Fibroblast of skin of left quadriceps (primary cell): ENCODE results near the gene SOBP.
A peak's percentile ranks its signal among the peaks of the same experiment; 100 is the strongest.

ENCODE experiments used
- DNase-seq, 2 experiments: peaks; one replicate each; pipeline ENCODE4 v3.0.0-alpha.2; 2013; ENCODE audit warnings: low read depth in 2 of 2

SOBP gene

DNA sequence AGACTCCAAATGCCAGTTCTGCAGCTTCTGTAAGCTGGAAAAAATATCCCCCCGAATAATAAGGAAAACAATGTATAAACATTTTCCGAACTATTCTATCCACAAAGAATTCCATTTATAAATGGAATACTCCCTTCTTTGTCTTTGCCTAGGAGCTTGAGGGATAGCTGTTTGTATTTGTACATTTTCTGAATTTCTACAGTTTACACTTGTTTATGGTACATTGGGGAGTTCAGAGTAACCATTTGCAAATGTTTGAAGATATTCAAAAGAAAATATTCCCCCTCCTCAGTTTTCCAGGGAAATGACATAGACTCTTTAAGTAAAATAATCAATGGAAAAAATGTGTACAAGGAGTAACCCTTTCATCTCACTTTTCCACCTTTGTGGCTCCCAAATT lies 149.6 kb downstream of the SOBP start:
- no peak for DNase-seq

DNA sequence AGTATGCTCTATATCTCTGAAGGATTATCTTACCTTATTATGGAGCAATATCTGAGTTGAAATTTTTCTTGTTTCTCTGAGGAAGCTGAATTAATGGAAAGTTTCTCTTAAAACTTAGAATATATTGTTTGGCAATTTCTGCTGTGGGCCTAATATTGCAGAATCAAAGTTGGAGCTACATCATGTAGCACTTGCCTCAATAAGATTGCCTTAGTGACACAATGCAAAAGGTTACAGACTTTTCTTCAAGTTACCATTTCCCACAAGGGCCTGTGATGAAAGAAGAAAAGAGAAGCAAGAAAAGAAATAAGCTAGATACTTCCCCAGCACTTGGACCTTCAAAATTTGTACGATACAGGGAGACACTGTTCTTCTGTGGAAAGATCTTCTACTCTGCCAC lies 151.2 kb downstream of the SOBP start:
- no peak for DNase-seq

DNA sequence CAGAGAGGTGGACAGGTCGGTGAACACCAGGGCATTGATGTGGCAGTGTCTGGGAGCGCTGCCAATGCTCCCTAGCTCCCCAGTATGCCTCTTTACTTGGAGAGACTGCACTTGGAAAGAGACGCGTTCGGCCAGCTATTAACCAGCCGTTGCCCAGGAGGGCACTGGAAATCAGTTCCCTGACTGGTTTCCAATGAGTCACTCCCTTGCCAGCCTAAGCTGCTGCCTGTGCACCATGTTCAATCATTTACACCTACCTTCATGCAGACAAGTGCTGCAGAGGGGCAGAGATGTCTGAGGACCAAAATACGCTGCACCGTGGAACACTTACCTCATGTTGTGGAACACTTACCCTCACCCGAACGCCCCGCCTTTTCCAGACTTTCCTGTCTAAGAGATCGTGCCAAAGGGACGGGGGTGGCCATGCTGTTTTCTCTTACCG lies 151.6 kb downstream of the SOBP start:
- no peak for DNase-seq

DNA sequence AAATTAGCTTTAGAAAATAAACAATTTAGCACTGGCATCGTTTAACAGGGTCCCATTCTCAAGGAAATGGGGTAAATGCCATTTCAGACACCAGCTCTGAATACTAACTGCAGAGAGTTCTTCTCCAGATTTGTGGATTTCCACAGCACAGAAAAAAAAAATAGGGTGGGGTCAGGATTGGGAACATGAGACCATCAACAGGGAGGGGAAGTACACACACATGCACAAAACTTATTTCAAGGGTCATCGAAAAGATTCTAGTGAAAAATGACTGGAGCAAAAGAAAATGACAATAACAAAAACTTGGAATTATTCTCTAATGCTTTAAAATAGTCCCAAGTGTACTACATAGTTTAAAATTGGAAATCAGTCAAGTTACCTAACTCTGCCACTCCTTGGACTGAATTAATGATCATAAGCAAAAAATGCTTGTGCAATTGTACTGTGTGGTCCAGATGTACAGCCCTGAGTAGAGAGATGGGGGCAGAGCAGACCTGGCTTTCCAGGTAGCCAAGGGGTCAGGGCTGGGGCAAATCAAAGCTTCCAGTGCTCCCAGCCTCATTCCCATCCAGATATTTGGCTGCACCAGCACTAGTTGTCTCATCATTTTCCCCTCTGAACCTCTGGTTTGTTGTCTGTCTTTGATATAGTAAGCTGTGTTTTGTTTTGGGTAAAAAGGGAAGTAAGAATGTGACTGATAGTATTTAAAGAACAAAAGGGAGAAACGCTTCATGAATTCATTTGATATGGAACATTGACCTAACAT lies 152.4 kb downstream of the SOBP start:
- no peak for DNase-seq

DNA sequence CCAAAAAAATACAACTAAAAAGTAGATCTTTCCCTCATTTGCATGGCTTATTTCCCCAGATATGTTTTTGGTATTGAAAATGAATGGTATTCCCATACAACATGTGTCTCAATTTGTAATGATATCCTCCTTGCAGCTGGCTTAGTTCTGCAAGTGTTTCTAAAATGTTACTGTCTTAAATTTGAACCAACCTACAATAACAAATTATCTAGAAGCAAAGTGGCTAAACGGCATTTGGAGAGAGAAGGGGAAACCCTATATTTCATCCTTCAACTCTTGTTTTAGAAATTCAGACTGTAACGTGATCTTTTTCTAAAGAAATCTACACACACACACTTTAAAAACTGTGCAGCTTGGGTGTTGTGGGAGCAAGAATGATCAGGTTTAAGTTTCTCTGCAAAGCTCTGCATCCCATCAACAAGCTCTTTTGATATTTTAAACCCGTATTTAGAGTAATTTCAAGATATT lies 153.0 kb downstream of the SOBP start:
- no peak for DNase-seq

DNA sequence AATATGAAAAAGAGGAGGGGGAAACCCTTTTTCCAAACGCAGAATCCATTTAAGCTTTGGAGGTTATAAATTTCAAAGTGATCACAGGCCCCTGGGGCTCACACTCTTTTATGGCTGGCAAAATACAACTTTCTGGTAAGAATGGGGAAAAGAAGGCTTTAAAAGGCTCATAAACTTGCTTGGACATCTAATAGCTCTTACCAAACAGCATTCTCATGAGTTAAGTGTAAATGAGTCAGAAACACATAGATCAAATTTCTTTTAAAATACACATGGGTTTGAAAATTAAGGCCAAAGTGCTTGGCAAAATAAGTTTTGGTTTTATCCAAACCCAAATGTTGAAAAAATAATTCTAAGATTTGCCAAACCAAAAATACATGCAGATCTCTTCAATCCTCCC lies 154.6 kb downstream of the SOBP start:
- no peak for DNase-seq

DNA sequence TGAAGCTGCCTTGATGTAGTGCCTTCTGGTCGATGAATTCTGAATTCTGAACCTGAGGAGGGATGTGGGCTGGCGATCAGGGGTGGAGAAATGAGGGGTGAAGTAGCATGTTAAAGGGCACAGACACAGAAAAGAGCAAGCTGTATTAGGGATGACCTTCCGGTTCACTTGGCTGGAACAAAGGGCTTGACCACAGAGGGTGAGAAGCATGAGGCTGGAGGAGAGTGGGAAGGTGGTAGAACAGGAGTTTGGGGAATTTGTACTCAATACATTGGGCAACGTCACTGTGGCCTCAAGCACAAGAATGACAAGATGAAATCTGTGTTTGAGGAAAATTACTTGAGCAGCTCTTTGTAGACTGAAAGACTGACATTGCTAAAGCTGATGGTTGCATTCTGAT lies 155.8 kb downstream of the SOBP start:
- DNase-seq, result no peak

DNA sequence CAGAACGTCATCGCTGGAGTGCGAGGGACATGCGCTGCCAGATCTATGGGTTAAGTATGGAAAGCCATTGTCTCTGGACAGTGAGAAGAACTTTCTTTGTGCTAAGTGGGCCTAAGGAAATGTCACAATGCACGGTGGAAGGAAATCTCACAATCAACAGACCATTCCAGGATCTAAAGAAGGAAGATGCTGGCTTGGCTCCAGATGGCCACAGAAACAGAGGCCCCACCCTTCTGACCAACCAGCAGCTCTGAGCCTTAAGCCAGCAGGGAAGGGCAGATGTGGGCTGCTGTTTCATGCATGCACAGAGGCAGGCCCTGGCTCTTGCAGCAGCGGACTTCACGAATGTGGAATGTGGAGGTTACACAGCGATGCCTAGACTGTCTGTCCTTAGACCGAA lies 156.3 kb downstream of the SOBP start:
- DNase-seq, result no peak

DNA sequence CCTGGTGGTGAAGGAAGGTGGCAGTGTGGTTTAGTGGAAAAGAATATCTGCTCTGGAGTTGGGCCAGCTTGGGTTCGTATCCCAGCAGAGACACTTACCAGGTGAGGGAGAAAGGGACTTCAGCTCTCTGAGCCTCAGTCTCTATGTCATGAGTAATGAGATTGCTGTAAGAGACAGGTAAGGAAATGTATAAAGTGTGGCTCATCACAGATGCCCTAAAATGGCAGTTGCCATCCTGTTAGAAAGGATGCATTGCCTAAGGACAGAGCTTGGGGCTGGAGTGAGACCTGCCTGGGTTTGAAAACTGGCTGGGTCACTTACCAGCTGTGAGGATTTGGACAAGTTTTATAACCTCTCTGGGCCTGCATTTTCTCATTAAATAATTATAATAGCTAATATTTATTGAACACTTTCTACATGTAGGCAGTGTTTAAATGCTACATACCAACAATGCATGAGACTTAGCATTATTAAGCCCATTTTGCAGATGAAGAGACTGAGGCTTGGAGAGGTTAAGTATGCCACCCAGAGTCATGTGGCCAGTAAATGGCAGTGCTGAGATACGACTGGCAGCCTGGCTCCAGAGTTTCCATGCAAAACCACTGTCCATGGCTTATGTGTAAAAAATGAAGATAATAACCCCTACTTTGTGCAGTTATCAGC lies 157.0 kb downstream of the SOBP start:
- DNase-seq, result no peak

DNA sequence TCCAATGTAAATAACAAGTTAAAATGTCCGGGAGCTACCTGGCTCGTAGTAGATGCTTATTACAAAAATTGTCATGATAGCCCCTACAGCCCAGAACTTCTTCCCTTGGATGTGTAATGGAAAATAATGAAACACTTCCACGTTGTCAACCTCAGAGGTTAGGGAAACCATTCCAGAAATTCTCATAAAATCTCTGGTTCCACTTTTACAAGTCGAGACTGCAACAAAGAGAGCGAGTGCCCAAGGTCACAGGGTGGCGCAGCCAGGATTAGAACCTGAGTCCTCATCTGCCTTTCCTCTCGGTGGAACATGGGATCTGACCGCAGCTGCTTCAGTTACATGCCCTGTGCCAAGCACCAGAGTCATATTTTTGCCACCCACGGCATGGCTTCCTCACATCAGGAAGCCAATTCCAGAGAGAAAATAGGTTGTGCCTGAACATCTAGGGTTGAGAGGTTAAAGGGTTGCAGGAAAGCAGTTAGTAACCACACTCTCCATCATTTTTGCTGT lies 157.6 kb downstream of the SOBP start:
- no peak for DNase-seq

DNA sequence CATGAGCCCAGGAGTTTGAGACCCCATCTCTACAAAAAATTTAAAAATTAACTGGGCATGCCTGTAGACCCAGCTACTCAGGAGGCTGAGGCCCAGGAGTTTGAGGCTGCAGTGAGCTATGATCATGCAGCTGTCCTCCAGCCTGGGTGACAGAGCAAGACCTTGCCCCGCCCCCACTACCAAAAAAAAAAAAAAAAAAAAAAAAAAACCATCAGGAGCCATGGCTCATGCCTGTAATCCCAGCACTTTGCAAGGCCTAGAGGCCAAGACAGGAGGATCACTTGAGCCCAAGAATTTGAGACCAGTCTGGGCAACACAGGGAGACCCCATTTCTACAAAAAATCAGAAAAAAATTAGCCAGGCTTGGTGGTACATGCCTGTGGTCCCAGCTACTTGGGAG lies 159.1 kb downstream of the SOBP start:
- DNase-seq, result no peak

DNA sequence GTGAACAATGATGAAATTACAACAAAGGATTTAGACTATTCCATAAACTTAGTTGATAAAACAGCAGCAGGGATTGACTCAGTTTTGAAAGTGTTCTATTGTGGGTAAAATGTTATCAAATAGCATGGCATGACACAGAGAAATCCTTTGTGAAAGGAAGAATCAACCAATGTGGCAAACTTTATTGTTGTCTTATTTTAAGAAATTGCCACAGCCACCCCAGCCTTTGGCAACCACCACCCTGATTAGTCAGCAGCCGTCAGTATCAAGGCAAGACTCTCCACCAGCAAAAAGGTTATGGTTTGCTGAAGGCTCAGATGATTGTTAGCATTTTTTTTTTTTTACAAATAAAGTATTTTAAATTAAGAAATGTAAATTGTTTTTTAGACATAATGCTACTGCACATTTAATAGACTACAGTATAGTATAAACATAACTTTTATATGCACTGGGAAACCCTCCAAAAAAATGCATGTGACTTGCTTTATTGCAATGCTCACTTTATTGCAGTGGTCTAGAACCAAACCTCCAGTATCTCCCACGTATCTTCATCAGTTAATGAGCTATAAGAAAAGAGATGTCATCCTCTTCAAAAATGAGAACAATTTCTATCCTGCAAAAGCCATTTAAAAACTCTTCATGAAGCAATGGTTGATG lies 162.7 kb downstream of the SOBP start:
- no peak for DNase-seq

DNA sequence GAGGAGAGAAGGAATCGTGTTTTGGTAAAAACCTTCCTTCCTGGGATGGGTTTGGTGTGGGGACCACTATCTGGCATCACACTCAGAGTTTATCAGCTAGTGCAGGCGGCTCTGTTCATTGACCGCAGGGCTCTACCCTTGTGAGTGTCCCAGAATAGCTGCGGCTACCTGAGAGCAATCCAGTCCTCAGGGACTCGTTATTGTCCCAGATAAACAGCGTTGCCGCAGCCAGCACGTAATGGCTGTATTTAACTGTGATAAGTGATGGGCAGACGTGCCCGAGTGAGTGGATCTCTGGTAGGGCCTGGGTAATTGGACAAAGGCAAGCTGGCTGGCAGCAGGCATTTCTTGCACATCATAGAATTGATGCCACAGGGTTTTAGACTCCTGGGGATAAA lies 163.3 kb downstream of the SOBP start:
- DNase-seq, result no peak

DNA sequence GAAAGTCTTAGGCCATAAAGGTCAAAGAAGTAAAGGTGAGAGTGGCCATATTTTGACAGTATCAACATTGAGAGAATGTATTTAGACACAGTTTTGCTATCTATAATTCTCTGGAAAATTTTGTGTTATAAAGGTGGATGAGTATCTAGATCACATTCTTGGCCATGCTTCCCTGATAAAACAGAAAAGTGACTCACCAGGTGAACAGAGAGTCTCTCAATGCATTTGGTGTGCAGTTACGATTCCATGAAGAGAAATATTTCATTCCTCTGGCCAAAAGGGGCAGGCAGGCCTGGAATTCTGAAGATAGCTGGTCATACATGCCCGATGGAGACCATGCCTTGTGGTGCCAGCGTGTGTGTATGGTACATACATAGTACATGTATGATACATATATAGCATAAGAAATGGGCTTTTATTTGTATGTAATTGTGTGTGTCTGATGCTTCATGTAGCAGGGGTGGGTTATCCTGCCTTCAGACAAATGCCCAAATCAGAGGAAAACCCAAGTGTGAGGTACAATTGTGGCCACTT lies 164.0 kb downstream of the SOBP start:
- no peak for DNase-seq

DNA sequence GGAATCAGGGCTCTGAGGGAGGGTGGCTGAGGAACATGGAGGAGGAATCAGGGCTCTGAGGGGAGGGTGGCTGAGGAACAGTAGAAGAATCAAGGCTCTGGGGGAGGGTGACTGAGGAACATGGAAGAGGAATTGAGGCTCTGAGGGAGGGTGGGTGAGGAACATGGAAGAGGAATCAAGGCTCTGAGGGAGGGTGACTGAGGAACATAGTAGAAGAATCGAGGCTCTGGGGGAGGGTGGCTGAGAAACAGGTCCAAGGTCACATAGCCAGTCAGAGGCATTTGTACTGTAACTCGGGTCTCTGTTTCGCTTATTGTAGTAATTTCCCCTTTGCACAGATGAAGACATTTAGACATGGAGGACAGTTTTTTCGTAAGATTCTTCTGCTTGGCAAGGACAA lies 164.8 kb downstream of the SOBP start:
- no peak for DNase-seq

DNA sequence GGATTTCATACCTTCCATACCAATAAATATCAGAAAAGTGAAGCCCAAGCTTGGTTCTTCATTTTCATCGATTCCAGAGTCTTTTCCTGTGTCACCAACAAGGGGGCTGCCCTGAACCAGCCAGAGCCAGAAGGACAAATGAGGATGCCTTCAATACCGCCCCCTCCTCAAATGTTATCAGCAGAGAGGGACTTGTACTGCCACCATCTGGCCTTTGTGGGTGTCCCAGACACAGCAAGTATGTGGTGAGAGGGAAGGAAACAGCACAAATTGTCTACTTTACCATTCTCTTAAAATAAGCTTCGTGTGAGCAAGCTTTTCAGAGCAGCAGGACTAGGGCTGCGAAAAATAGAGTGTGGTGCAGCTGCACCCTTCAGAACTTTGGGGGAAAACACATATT lies 165.3 kb downstream of the SOBP start:
- DNase-seq, result no peak

DNA sequence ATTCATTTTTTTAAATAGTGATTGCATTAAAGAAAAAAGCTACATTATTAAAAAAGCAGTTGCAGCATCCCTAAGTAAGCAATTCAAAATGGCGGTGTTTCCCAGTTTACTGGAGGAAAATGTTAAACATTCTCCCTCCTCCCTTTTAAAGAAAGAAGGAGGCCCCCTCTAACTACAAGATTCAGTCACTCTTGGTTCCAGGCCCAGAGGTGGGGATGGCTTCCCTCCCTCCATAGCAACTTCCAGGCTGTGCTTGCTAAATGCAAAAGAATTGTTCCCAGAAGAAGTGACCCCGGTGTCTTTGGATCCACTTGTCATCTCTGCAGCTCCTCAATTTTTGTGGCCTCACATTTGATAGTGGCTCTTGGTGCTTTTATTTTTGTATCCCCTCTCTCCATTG lies 165.9 kb downstream of the SOBP start:
- DNase-seq, result no peak

DNA sequence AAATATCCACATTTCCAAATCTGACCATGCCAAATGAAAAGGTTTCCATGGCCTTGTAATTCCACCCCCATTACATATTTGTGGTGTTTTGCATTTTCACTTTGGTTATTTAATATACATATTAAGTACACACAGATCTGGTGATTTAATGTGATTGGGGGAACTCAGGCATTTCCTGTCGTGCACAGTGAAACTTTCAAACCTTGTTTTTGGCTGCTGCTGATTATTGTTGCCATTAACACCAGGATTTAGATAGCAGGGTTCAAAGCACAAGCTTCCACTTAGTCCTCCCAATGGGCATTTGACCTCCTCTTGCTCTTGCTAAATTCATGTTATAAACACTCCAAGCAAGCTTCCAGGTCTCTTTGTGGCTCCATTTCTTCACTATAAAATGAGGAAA lies 166.5 kb downstream of the SOBP start:
- DNase-seq, result peak in 1 of 2 experiments; percentile 39

DNA sequence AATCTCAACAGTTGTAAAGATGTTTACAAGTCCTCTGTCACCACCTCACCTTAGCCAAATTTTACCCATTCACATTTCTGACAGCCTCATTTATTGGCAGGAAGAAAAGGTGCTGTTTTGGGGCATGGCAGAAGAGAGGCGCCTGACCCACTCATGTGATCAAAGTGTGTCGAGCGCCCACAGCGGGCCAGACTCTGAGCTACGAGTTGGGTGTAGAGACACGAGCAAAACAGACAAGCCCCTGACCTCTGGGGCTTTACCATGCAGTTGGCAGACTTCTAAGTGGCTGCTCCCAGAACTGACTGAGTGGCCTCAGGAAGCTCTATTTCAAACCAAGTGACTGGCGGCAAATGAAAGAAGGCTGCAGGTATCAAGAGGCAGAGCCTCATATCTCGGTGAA lies 167.0 kb downstream of the SOBP start:
- no peak for DNase-seq

DNA sequence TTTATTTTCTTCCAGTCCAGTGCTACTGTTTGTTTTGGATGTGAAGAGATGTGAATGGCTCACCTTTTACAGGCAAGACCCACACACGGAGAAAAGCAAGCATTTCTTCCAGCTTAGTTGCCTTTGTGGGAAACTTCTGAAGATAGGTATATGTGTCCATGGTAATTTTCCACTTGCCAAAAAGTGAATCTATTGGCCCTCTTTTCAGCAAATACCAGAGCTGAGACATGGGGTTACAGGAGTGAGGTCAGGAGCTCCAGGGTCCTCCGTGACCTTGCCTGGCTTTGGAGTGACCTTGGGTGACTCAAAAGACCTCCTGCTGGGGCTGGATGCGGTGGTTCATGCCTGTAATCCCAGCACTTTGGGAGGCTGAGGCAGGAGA lies 167.4 kb downstream of the SOBP start:
- no peak for DNase-seq

DNA sequence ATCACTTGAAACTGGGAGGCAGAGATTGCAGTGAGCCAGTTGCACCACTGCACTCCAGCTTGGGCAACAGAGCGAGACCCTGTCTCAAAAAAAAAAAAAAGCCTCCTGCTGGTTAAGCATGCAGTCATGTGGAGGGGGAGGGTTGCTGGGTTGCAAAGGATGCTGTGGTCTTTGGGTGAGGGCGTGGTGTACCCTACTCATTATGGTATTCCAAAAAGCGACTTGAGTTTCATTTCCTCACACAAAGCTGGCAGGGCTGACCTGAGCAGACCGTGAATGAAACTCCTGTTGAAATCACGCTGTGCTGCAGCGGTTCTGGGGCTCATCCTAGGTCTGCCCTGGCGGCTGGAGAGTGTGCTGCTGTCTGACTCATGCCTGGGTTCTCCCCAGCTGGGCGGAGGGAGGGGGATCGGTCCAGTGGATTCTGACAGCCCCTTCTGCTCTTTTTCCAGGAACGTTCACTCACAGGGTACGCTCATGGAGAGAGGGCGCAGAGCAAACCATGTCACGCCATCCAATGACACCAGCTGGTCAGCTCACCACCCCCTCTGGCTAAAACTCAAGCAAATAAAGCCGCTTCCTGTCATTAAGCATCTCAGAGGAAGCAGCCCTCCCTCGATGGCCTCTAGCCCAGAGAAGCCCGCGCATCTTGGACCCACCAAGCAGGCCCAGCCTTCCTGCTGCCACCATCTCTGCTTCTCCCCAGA lies 168.0 kb downstream of the SOBP start:
- no peak for DNase-seq
